NT2/D1 (cell line): ENCODE results near the gene SLC5A9.
"Not testable (repeated sequence)": the region's sequence is repeated elsewhere in the genome, so short reads cannot be mapped to it uniquely, and the experiment has no call there.

Source experiments
- YY1 ChIP-seq: IDR thresholded peaks from 2 replicates; pipeline ENCODE4 v1.6.1; 2011; ENCODE audit not compliant: insufficient read length, insufficient read depth
- ZNF274 ChIP-seq: IDR thresholded peaks from 2 replicates; pipeline ENCODE4 v1.6.1; 2011; ENCODE audit warnings: mild to moderate bottlenecking, low read depth, low read length

GRCh38 chr1:48213462-48213861, 9.1 kb upstream of the SLC5A9 start:
- TF ChIP-seq YY1, ZNF274: not testable (repeated sequence)
